ENCODE data around the gene MATK.
A peak's percentile ranks its signal among the peaks of the same experiment; 100 is the strongest.
"Not testable (repeated sequence)": the region's sequence is repeated elsewhere in the genome, so short reads cannot be mapped to it uniquely, and the experiment has no call there.

Gene MATK

GRCh38 chr19:3768015-3768747, 18.0 kb downstream of the MATK start:
- no peak for TF ChIP-seq CTCF (IDR thresholded peaks at IDR 0.05; ENCODE audit: extremely low read depth, insufficient read depth, missing control alignments)
- in situ Hi-C loops (cut with MboI; ENCODE audit: low pct_unique_long_range_greater_than_20kb, low sequenced_read_pairs, unreplicated experiment): no loop called here
- no peak for DNase-seq (ENCODE audit: low spot score)

GRCh38 chr19:3767050-3767449, 19.1 kb downstream of the MATK start:
- in situ Hi-C loops (cut with MboI; ENCODE audit: low pct_unique_long_range_greater_than_20kb, low sequenced_read_pairs, unreplicated experiment): no loop called here
- TF ChIP-seq CTCF (IDR thresholded peaks at IDR 0.05; ENCODE audit: extremely low read depth, insufficient read depth, missing control alignments): no peak
- no peak for DNase-seq (ENCODE audit: low spot score)

DNA sequence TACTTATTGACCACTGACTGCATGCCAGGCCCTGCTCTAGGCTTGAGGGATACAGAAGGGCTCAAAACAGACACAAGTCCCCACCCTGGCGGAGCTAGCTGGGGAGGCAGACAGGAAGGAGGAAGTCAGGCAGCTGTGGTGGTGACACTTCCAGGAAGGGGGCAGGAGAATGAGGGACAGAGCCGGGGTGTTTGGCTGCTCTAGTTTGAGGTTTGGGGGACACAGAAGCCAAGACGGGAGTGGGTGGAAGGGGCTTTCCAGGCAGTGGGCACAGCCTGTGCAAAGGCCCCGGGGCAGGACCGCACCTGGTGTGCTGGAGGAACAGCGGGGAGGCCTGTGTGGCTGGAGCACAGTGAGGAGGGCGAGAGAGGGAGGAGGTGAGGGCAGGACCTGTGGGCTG, 19.7 kb downstream of the MATK start:
- no peak for TF ChIP-seq CTCF (IDR thresholded peaks at IDR 0.05; ENCODE audit: extremely low read depth, insufficient read depth, missing control alignments)
- in situ Hi-C loops (cut with MboI; ENCODE audit: low pct_unique_long_range_greater_than_20kb, low sequenced_read_pairs, unreplicated experiment): no loop called here

DNA sequence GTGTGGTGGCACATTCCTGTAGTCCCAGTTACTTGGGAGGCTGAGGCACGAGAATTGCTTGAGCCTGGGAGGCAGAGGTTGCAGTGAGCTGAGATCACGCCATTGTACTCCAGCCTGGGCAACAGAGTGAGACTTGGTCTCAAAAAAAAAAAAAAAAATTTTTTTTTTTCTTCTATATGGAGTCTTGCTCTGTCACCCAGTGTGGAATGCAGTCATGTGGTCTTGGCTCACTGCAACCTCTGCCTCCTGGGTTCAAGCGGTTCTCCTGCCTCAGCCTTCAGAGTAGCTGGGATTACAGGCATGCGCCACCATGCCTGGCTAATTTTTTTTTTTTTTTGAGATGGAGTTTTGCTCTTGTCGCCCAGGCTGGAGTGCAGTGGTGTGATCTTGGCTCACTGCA, 20.4 kb downstream of the MATK start:
- in situ Hi-C loops (cut with MboI; ENCODE audit: low pct_unique_long_range_greater_than_20kb, low sequenced_read_pairs, unreplicated experiment); DNase-seq (ENCODE audit: low spot score): not testable (repeated sequence)

More for the DNA sequence above, 19.7 kb downstream of the MATK start:
- DNase-seq (ENCODE audit: low spot score): no peak

- no peak for DNase-seq (ENCODE audit: low spot score)
- in situ Hi-C loops (cut with MboI; ENCODE audit: low pct_unique_long_range_greater_than_20kb, low sequenced_read_pairs, unreplicated experiment): no loop called here
- no peak for TF ChIP-seq CTCF (IDR thresholded peaks at IDR 0.05; ENCODE audit: extremely low read depth, insufficient read depth, missing control alignments)
These were observed 21.1 kb downstream of the MATK start for GRCh38 chr19:3765121-3765520.

DNA sequence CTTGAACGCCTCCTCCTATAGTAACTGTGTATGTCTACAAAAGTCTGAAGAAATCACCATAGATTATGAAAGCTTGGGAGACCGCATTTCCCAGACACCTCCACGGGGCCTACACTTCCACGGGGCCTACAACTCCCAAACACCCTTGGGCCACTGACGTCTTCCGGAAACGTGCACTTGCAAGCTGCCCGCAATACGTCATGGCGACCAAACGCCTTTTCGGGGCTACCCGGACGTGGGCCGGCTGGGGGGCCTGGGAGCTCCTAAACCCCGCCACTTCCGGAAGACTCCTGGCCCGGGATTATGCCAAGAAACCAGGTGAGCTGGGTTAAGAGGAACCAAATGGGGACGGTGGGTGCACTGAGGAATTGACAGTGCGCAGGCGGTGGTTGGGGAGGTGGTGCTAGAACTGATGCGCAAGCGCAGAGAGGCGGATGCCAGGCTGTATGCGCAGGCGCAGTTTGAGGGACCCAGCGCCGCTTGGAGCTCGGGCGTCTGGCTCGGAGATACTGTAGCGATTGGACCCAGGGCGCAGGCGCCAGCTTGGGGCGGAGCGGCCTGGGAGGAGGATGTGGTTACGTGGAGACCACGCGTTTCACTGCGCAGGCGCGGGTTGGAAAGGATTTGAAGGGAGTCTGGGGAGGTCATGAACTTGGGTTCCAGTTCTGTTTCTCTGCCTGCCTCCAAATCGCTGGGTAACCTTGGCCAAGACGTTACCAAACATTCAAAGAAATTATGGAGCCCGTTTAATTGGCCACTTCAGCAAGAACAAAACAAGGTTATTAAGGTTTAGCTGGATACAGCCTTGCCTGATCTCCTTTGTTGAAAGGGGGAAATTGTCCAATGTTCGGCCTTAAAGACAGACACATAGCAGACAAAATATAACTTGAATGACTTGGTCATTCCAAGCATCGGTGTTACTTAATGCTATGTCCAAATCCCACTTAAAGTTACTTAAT, 23.4 kb downstream of the MATK start, which contains the start of gene MRPL54:
MRPL54 (plus strand) TSS at position 182 of the 959 bp plus-strand sequence; CDS start at position 201, 19 bp downstream.
- DNase-seq (ENCODE audit: low spot score): peak; percentile 99
- in situ Hi-C loops (cut with MboI; ENCODE audit: low pct_unique_long_range_greater_than_20kb, low sequenced_read_pairs, unreplicated experiment): no loop called here
- TF ChIP-seq CTCF (IDR thresholded peaks at IDR 0.05; ENCODE audit: extremely low read depth, insufficient read depth, missing control alignments): no peak

GRCh38 chr19:3762130-3762473, 24.1 kb downstream of the MATK start:
- in situ Hi-C loops (cut with MboI; ENCODE audit: low pct_unique_long_range_greater_than_20kb, low sequenced_read_pairs, unreplicated experiment): no loop called here
- no peak for DNase-seq (ENCODE audit: low spot score)
- TF ChIP-seq CTCF (IDR thresholded peaks at IDR 0.05; ENCODE audit: extremely low read depth, insufficient read depth, missing control alignments): no peak

Data from GM13977 (cell line).